ENCODE results near the gene PPFIA1. TPM values are rescaled to one million over a fixed set of nuclear protein-coding genes. Genes with fewer than 3 reads are reported as not detected.

Gene PPFIA1
- 10 to 100 TPM; 47.8 to 82.9 TPM for total RNA-seq

DNA sequence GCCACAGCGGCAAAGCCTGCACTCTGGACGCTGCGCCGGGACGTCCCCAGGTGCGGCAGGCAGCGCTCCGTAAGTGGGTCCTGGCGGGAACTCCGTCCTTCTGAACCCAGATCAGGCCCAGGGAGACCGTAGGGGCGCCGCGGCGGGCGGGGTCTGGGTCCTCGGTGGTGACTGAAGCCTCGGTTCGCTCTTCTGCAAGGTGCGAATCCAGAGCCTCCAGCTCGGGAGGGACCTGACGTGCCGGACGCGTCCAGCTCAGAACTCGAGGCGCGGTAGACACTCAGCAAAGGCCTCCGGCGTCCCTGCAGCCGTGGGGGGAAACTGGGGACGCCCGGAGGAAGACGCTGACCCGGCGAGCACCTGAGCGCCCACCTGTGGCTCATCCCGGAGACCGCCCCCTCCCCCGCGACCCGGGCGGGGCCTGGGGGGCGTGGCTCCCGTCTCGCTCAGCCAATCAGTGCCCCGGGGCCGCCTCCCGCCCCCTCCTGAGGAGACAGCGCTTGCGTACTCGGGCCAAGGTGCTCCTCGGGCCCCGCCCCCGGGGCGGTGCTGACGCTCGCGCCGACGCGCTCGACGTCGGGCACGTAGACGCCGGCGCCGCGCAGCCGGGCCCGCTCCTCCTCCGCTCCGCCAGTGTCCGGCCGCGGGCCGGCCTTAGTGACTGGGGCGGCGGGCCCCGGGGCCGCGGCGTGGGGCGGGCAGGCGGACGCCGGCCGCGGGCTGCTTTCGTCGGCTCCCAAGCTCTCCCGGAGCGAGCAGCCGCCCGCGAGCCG, at the start of gene PPFIA1:
PPFIA1 (plus strand) TSS at position 587 of the 773 bp plus-strand sequence. CDS start 1,483 bp downstream, outside the sequence.
- peak within 1 kb of the TSS; percentile 62 to 66 for H3K27ac ChIP-seq
- H3K4me3 ChIP-seq = peak within 1 kb of the TSS; percentile 89
- TF ChIP-seq, protein P1, sequence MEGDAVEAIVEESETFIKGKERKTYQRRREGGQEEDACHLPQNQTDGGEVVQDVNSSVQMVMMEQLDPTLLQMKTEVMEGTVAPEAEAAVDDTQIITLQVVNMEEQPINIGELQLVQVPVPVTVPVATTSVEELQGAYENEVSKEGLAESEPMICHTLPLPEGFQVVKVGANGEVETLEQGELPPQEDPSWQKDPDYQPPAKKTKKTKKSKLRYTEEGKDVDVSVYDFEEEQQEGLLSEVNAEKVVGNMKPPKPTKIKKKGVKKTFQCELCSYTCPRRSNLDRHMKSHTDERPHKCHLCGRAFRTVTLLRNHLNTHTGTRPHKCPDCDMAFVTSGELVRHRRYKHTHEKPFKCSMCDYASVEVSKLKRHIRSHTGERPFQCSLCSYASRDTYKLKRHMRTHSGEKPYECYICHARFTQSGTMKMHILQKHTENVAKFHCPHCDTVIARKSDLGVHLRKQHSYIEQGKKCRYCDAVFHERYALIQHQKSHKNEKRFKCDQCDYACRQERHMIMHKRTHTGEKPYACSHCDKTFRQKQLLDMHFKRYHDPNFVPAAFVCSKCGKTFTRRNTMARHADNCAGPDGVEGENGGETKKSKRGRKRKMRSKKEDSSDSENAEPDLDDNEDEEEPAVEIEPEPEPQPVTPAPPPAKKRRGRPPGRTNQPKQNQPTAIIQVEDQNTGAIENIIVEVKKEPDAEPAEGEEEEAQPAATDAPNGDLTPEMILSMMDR (IDR thresholded peaks at IDR 0.05) = no peak
- ATAC-seq (ENCODE audit: insufficient number of reproducible peaks, low FRiP score, low read depth) (peak; percentile 87), DNase-seq (ENCODE audit: low spot score) (peak; percentile 76)
- peaks cover 10% of the 10 kb centered on the region for H3K36me3 ChIP-seq
- peaks cover 25 to 28% of the 10 kb centered on the region in 2 donors for H3K4me1 ChIP-seq (ENCODE audit: control insufficient read depth in 1 of 2, low read depth in 2 of 2)
- no peaks in the 10 kb centered on the region for H3K9me3 ChIP-seq
- H3K27me3 ChIP-seq (replicated peaks; ENCODE audit: insufficient read depth) = no peaks in the 10 kb centered on the region

DNA sequence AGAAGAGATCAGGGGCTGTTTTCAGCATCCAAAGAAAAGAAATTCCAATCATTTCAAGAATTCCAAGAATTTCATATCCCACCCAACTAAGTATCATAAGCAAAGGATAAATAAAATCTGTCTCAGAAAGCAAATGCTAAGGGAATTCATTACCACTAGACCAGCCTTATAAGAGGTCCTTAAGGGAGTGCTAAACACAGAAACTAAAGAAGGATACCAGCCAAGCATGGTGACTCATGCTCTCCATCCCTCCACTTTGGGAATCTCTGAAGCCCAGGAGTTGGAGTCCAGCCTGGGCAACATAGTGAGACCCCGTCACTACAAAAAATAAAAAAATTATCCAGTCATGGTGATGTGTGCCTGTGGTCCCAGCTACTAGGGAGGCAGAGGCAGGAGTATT, 49.6 kb upstream of the PPFIA1 start:
- no peak for DNase-seq (ENCODE audit: low spot score)
- Histone ChIP-seq H3K27me3 (replicated peaks; ENCODE audit: insufficient read depth) (no peaks in the 10 kb centered on the region), H3K4me1 (ENCODE audit: control insufficient read depth in 1 of 2, low read depth in 2 of 2) (no peaks in the 10 kb centered on the region), H3K27ac (no peak overlapping the region), H3K36me3 (no peaks in the 10 kb centered on the region), H3K4me3 (no peak overlapping the region), H3K9me3 (no peaks in the 10 kb centered on the region)
- ATAC-seq (ENCODE audit: insufficient number of reproducible peaks, low FRiP score, low read depth) = peak; percentile 28
- TF ChIP-seq, protein P1 (IDR thresholded peaks at IDR 0.05) = no peak

DNA sequence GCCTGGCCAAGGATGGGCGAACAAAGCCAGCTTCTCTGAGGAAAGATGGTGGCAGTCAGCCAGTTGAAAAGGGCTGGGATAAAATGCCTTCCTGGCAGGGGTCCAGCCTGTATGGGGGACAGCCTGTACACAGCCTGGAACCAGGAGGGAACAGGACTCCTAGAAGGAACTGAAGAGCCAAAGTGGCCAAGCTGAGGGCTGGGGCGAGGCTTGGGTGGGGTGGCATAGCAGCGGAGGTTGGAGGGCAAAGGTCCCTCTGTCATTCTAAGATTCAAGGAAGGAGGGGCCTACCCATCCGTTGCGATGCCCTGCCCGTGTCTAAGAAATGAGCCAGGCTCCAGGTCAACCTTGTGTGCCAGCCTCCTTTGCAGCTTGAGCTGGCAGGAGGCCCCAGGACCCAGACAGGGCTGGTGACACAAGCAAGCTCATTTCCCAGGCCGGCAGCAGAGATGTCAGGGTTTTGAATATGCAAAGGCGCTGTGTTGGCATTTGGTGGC, 44.8 kb upstream of the PPFIA1 start:
- Histone ChIP-seq H3K27ac (no peak overlapping the region), H3K4me3 (no peak overlapping the region), H3K4me1 (ENCODE audit: control insufficient read depth in 1 of 2, low read depth in 2 of 2) (peaks cover 3% of the 10 kb centered on the region in 2 donors), H3K9me3 (no peaks in the 10 kb centered on the region), H3K36me3 (no peaks in the 10 kb centered on the region), H3K27me3 (replicated peaks; ENCODE audit: insufficient read depth) (no peaks in the 10 kb centered on the region)
- ATAC-seq (ENCODE audit: insufficient number of reproducible peaks, low FRiP score, low read depth) (no peak), DNase-seq (ENCODE audit: low spot score) (no peak)
- TF ChIP-seq, protein P1 (IDR thresholded peaks at IDR 0.05) = no peak

DNA sequence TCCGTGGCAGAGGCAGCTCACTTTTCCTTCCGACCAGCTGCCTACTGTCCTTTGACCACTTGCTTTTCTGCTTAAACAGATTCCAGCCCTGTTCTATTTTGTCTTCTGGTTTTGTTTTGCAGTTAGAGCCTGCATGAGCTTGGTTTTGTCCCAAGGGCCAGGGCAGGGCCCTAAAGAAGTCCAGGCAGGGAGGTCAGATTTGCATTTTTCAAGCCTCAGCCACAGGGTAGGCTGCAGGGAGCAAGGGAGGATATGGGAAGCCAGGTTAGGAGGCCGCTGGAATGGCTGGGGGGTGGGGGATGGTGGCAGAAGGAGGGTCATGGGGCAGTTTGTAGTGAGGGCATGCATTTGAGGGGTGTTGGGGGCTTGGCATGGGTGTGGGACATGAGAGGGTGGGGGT, 44.3 kb upstream of the PPFIA1 start:
- no peaks in the 10 kb centered on the region for H3K36me3 ChIP-seq
- H3K4me3 ChIP-seq = no peak overlapping the region
- no peak for ATAC-seq (ENCODE audit: insufficient number of reproducible peaks, low FRiP score, low read depth)
- no peak for DNase-seq (ENCODE audit: low spot score)
- TF ChIP-seq, protein P1 (IDR thresholded peaks at IDR 0.05) = no peak
- H3K9me3 ChIP-seq = no peaks in the 10 kb centered on the region
- H3K4me1 ChIP-seq (ENCODE audit: control insufficient read depth in 1 of 2, low read depth in 2 of 2) = peaks cover 6 to 7% of the 10 kb centered on the region in 2 donors
- no peak overlapping the region for H3K27ac ChIP-seq
- no peaks in the 10 kb centered on the region for H3K27me3 ChIP-seq (replicated peaks; ENCODE audit: insufficient read depth)

DNA sequence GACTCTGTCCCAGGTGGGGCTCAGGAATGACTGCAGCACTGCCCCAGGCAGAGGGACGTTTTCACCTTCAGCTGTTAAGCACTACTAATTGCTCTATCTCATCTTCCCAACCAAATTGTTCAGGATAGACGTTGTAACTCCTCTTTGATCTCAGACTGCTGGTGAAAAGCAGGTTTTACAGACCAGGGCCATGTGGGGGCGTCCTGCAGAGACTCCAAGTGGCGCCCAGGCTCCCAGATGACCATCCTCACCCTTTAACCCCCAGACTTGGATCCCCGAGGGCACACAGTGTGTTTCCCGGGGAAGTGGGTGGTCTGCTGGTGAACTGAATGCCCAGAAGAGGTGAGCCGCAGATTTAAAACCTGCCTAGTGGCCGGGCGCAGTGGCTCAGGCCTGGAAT, 43.5 kb upstream of the PPFIA1 start:
- H3K27ac ChIP-seq = no peak overlapping the region
- TF ChIP-seq, protein P1 (IDR thresholded peaks at IDR 0.05) = no peak
- ATAC-seq (ENCODE audit: insufficient number of reproducible peaks, low FRiP score, low read depth) (no peak), DNase-seq (ENCODE audit: low spot score) (no peak)
- peaks cover 6 to 12% of the 10 kb centered on the region in 2 donors for H3K4me1 ChIP-seq (ENCODE audit: control insufficient read depth in 1 of 2, low read depth in 2 of 2)
- no peaks in the 10 kb centered on the region for H3K27me3 ChIP-seq (replicated peaks; ENCODE audit: insufficient read depth)
- H3K9me3 ChIP-seq = no peaks in the 10 kb centered on the region
- H3K4me3 ChIP-seq = no peak overlapping the region
- no peaks in the 10 kb centered on the region for H3K36me3 ChIP-seq

All from thoracic aorta (tissue), 2 donors.